HG03097 (cell line): ENCODE results near the gene MEG3.

Experiments
- ATAC-seq: cut with Tn5 transposase; IDR thresholded peaks from one replicate; pipeline ENCODE4 v1.9.1; 2021; ENCODE audit not compliant: unreplicated experiment, low FRiP score

Gene MEG3

GRCh38 chr14:100828031-100828769 lies 2.3 kb downstream of the MEG3 start:
- ATAC-seq: no peak

DNA sequence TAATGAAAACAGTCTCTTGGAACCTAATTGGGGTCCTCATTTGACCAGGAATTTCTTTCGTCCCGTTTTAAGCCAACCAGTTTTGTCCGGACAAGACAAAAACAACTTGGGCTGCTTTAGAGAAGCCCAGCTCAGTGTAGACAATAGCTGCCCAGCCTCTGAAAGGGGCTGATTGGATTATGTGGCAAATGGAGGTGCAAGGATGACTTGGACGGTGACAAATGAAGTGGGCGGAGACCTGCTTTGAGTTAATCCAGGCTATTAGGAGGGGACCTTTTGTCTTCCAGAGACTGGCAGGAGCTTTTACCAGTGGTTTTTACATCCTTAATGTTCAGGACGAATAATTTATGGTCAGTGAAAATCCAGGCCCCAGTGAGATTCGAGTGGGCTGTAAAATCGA lies 4.8 kb downstream of the MEG3 start:
- no peak for ATAC-seq

DNA sequence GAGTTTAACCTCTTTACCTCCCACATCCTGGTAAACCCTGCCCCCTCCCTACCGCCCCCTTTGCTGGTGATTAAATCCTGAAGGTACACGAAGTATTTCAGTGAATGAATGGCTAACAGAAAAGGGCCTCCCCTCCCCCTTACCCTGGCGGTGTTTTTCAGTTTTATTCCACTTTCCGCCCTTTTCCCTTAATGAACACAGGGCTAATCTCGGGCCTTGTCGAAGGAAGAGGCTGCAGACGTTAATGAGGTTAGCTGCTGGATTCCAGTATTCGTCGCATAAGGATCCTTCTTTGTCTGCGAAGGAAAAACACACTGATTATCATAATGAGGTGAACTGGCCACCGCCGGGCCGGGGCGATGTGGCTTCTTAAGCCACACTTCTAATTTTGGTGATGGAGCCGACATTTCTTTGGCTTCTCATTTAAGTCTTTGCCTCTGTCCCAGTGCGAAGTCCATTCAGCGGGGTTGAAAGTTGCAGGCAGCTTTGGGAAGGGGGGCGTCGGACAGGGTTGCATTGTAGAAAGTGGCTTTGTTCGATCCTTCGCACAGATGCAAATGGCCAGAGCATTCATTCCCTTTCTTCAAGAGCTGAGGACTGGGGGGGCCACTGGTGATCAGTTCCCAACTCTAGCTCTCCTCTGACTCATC lies 6.5 kb downstream of the MEG3 start:
- no peak for ATAC-seq

DNA sequence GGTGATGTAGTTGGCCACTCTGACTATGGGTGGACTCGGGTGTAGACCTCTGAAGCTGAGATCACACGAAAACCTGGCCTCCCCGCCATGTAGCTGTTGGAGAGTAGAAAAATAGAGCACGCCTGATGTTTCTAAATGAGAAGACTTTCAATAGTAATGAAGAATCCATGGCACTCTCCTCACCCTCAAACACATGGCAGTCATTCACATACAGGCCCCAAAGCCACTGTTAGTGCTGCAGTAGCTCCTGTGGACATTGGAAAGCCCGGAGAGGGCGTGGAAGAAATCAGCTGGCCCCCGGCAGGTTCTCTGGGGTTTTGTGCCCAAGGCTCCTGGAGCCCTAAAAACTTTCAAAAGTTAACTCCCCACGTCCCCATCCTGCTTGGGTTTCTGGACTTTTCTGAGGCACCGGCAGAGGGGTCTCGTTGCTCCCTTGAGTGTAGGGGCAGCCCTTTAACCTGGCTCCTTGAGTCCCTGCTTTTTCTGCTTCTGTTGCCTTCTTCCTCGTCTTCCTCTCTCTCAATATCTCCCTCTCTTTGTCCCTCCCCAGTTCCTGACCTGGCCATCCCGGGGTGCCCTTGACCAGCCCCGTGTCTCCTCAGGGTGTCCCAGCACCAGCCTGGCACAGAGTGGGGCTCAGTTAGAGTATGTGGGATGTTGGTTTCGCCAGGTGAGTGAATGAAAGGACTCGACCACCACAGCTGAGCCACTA lies 8.3 kb downstream of the MEG3 start:
- no peak for ATAC-seq

GRCh38 chr14:100834794-100835547 lies 9.1 kb downstream of the MEG3 start:
- no peak for ATAC-seq

- no peak for ATAC-seq
These were observed 9.8 kb downstream of the MEG3 start for GRCh38 chr14:100835548-100836310.

DNA sequence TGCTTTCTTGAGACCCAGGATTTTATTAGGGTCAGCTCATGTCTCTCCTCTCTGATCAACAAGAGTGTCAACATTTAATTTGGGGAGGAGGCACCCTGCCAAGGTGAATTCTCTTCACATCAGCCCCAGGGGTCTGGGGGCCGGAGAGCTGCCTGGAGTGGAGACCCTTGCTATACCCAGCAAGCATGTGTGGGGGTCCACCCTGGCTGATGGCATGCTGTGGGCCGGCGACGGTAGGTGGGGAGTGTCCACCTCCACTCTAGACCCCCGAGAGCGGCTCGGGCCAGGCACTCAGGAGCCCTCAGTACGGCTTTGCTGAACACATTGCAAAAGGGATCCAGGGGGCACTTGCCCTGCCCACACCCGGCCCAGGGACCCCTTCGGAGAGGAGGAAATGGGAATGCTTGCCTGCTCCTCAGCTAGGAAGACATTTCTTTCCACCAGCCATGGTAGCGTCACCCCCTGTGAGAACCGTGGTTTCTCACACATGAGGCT lies 10.4 kb downstream of the MEG3 start:
- ATAC-seq: no peak

DNA sequence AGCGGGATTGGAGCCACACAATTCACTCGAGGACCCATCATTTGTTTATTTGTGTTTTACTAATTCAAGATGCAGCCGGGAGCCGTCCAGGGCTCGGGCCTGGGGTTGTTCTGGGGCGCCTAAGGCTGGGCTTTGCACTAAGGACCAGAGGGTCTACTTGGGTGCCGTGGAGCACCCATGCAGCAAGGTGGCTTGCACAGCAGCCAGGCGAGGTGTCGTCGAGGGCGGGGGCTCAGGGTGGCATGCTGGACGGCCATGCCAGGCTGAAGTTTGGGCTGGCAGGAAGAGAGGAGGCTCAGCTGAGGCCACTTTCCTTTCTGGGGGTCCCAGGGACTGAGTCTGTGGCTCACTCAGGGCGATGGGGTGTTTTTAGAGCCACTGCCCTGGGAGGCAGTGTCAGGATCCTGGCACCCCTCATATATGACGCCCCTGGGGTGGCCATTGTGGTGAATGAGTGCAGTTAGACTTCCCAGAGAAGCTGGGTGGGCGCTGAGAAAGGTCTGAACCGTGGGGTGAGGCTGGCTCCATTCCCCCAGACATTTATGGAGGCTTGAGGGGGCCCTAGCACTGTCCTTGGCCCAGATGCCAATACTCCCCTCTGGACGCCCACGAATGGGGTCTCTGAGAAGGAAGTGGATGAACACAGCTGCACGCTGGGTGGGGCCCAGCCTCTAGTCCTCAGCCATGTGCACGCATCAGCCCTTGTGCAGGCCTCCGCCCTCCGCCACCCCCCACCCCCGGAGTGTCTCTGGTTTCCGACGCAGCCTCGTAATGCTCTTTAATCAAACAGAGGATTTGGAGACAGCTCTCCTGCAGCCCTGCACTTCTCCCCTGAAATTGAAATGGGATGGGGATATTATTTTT lies 11.3 kb downstream of the MEG3 start:
- ATAC-seq: no peak

GRCh38 chr14:100837805-100838350 lies 12.0 kb downstream of the MEG3 start:
- no peak for ATAC-seq

DNA sequence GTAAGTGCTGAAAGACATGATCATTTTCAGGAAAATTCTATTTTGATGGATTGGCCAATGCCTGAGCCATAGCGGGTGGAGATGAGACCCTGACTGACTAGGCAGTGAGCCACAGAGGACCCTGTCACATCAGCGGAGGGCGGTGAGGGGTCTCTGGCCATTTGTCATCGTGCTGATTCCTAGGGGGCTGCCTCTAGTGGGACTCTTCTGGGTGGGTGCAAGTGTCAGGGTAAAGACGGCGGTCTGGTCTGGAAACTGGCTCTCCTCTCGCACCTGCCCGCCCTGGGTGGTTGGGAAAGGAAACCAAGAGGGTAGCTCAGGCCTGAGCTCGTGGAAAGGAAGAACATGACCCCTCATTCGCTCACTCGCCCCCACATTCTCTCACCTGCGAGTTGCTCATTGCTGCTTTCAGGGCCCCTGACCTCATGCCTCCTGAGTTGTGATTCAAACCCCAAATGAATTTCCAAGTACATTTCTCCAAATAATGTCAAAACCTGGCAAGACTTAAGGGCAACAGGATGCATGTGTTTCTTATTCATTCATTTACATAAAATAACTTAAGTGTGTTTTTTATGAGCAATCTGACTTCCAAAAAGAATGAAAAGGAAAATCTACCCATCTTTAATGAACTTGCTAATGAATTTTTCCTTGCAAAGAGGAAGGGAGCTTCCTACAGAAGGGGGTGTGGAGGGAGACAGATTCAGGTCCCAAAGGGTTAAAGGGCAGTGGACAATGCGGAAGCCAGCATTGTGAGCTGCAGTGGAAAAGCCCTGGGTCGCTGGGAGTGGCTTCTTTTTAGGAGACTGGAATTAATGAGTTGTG lies 12.8 kb downstream of the MEG3 start:
- ATAC-seq: no peak

DNA sequence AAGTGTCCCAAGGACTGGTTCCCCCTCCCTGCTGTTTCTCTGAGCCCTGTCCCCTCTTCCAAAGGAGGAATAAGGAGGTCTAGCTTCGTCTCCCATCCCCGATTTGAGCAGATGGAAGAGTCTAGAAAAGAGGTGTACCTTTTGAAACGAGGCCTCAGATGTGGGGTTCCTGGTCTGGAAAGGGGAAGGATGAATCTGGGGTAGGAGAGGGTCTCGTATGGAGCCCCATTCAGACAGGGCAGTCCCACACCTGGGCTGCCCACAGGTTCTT lies 13.3 kb downstream of the MEG3 start:
- no peak for ATAC-seq

DNA sequence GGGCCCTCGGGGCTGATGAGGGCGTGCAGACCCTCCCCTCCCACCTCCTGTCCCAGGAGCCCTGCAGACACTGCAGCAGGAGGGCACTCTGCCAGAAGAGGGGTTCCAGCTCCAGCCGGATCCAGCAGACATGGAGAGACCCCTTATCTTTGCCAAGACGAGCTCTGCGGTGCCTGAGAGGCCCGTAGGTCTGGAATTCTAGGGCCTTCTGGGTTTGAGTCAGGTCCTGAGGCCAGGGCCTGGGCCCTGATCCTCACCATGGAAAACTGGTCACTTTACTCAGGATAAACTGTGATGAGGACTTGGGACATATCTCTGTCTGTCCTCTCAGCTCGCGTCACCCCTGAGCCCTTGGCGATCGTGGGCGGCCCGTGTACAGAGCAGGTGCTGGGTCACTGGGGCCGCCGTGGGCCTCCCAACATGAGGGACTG lies 13.8 kb downstream of the MEG3 start:
- no peak for ATAC-seq

GRCh38 chr14:100840286-100841065 lies 14.6 kb downstream of the MEG3 start:
- no peak for ATAC-seq

GRCh38 chr14:100841066-100841760 lies 15.3 kb downstream of the MEG3 start:
- ATAC-seq: no peak

DNA sequence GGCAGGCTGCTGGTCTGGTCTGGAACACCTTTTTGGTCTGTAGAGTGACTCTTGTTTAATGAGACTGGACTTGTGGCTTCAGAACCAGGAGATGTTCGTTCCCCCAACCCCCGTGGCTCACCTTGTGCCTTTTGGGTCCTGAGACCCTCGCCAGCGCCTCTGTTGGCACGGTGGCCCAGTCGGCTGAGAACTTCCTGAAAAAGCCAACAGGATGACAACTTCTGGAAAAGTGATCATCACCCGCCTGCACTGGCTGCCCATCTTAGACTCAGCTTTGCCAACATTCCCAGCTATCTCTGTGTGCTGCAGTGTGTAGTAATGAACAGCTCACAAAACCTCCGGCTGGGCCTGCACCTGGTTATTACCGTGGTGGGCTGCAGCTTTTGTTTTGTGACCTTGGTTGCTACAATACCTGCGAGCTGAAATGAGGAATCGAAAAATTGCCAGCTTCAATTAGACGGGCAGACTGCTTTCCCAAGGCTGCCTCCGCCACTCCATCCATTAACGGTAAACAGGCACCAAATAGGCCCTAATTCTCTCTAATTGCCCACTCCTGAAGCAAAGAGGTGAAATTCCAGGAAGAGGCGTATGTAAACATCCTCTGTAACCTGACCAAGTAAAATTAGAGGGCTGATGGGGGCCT lies 16.0 kb downstream of the MEG3 start:
- ATAC-seq: no peak

GRCh38 chr14:100842799-100843198 lies 16.9 kb downstream of the MEG3 start:
- no peak for ATAC-seq

DNA sequence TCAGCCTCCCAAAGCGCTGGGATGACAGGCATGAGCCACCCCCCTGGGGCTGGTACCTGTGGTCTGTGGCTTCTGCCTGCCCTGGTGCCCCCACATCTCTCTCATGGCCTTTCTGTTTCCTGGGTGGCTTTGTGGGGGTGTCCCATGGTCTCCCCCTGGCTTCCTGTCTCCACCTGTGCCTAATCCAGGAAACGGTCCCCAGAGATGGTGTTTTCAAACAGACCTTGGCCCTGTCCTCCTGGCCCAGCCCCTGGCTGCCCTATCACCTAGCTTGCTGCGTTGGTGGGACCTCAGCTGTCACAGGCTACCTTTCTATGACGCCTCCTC lies 18.1 kb downstream of the MEG3 start:
- no peak for ATAC-seq
